ENCODE results near the gene MYORG. TPM values are rescaled to one million over a fixed set of nuclear protein-coding genes. Genes with fewer than 3 reads are reported as not detected.

The MYORG gene
- total RNA-seq, 2 donors from 2014 or later = 7.4 to 12.1 TPM

DNA sequence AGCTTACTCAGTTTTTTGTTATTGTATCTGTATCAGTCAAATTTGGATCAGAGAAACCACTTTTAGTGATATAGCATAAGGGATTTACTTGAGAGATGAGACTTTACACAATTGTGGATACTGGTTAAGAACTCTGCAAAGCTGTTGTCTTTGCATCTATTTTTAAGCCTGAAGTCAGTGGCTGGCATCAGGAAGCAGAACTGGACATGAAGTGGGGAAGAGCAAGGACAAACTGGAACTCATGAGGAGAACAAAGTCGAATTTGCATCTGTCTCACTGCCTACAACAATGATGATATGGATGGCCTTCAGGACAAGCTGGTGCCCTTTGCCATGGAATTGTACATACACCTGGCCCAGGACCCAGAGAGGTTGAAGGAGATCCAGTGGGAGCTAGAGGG, 15.8 kb upstream of the MYORG start:
- DNase-seq (ENCODE audit: low spot score) = no peak
- TF ChIP-seq, protein P1, sequence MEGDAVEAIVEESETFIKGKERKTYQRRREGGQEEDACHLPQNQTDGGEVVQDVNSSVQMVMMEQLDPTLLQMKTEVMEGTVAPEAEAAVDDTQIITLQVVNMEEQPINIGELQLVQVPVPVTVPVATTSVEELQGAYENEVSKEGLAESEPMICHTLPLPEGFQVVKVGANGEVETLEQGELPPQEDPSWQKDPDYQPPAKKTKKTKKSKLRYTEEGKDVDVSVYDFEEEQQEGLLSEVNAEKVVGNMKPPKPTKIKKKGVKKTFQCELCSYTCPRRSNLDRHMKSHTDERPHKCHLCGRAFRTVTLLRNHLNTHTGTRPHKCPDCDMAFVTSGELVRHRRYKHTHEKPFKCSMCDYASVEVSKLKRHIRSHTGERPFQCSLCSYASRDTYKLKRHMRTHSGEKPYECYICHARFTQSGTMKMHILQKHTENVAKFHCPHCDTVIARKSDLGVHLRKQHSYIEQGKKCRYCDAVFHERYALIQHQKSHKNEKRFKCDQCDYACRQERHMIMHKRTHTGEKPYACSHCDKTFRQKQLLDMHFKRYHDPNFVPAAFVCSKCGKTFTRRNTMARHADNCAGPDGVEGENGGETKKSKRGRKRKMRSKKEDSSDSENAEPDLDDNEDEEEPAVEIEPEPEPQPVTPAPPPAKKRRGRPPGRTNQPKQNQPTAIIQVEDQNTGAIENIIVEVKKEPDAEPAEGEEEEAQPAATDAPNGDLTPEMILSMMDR (IDR thresholded peaks at IDR 0.05) = no peak
- Histone ChIP-seq H3K4me3 (no peak overlapping the region), H3K27me3 (replicated peaks; ENCODE audit: insufficient read depth) (no peaks in the 10 kb centered on the region), H3K36me3 (no peaks in the 10 kb centered on the region), H3K9me3 (no peaks in the 10 kb centered on the region), H3K27ac (no peak overlapping the region), H3K4me1 (ENCODE audit: control insufficient read depth in 1 of 2, low read depth in 2 of 2) (no peaks in the 10 kb centered on the region)
- ATAC-seq (ENCODE audit: insufficient number of reproducible peaks, low FRiP score, low read depth) = no peak

DNA sequence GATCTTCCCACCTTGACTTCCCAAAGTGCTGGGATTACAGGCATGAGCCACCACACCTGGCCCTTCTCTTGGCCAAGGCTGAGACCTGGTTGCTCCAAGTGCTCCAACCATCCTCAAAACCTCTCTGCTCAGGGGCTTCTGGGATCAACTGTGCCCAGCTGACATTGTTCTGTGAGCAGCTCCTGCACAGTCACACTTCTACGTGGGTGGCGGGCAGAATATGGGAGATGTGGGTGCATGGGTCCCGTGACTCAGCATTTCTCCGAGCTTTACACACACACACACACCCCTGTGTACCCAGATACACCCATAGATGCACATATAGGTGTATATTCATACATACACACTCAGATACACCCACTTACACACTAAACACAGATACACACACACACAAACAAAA, 10.5 kb upstream of the MYORG start:
- no peak for DNase-seq (ENCODE audit: low spot score)
- Histone ChIP-seq H3K27me3 (replicated peaks; ENCODE audit: insufficient read depth) (no peaks in the 10 kb centered on the region), H3K4me3 (no peak overlapping the region), H3K27ac (no peak overlapping the region), H3K4me1 (ENCODE audit: control insufficient read depth in 1 of 2, low read depth in 2 of 2) (no peaks in the 10 kb centered on the region), H3K36me3 (no peaks in the 10 kb centered on the region), H3K9me3 (no peaks in the 10 kb centered on the region)
- no peak for ATAC-seq (ENCODE audit: insufficient number of reproducible peaks, low FRiP score, low read depth)
- TF ChIP-seq, protein P1 (IDR thresholded peaks at IDR 0.05) = no peak

DNA sequence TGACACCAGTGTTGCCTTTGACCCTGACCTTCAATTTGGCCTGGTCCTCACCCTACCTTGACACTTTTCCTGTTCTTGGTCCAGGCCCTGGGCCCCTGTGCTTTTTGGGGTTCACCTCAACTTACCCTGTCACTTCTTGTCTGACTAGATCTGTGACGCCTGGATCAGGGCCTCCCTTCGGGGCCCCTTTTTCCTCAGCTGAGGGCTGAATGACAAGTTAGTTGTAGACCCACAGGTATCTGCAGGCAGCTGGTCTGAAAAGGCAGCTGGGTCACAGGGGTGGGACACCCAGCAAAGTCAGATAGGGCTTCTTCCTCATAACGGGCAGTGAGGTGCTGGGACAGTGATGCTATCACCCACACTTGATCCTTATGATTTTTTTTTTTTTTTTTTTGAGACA, 10.0 kb upstream of the MYORG start:
- Histone ChIP-seq H3K4me1 (ENCODE audit: control insufficient read depth in 1 of 2, low read depth in 2 of 2) (peaks cover 0 to under 1% of the 10 kb centered on the region in 2 donors), H3K4me3 (no peak overlapping the region), H3K27me3 (replicated peaks; ENCODE audit: insufficient read depth) (no peaks in the 10 kb centered on the region), H3K27ac (no peak overlapping the region), H3K9me3 (no peaks in the 10 kb centered on the region), H3K36me3 (no peaks in the 10 kb centered on the region)
- no peak for DNase-seq (ENCODE audit: low spot score)
- TF ChIP-seq, protein P1 (IDR thresholded peaks at IDR 0.05) = no peak
- ATAC-seq (ENCODE audit: insufficient number of reproducible peaks, low FRiP score, low read depth) = no peak

DNA sequence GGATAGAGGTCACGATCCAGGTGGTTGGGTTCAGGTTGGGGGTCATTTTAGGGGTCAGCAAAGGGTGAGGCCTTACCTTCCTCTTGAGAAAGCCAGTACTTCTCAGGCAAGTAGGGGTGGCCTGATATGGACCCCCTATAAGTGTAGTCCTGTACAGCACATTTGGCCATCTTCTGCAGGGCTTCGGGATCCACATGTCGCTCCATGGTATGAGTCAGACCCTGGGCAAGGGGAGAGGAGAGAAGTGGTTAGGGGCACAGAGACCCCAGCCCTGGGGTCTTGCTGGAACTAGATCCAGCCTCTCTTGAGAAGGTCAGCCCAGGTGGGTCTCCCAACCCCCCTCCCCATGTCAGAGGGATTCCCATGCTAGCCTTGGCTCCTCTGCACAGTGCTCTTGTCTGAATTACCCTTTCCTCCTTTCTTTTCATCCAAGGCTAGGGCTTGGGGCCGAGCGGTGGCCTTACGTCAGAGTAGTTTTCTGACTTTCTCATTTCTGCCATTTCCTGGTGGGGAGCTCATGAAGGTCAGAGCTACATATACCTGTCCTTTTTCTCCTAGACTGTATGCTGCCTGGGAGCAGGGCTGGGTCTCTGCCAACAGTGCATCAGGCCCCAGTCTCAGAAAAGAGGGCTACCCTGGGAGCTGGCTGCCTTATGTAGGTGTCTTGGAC, 9.0 kb upstream of the MYORG start:
- Histone ChIP-seq H3K9me3 (no peaks in the 10 kb centered on the region), H3K36me3 (no peaks in the 10 kb centered on the region), H3K27ac (no peak overlapping the region), H3K4me3 (no peak overlapping the region), H3K27me3 (replicated peaks; ENCODE audit: insufficient read depth) (no peaks in the 10 kb centered on the region), H3K4me1 (ENCODE audit: control insufficient read depth in 1 of 2, low read depth in 2 of 2) (peaks cover 0 to 9% of the 10 kb centered on the region in 2 donors)
- ATAC-seq (ENCODE audit: insufficient number of reproducible peaks, low FRiP score, low read depth) (no peak), DNase-seq (ENCODE audit: low spot score) (no peak)
- TF ChIP-seq, protein P1 (IDR thresholded peaks at IDR 0.05) = no peak

DNA sequence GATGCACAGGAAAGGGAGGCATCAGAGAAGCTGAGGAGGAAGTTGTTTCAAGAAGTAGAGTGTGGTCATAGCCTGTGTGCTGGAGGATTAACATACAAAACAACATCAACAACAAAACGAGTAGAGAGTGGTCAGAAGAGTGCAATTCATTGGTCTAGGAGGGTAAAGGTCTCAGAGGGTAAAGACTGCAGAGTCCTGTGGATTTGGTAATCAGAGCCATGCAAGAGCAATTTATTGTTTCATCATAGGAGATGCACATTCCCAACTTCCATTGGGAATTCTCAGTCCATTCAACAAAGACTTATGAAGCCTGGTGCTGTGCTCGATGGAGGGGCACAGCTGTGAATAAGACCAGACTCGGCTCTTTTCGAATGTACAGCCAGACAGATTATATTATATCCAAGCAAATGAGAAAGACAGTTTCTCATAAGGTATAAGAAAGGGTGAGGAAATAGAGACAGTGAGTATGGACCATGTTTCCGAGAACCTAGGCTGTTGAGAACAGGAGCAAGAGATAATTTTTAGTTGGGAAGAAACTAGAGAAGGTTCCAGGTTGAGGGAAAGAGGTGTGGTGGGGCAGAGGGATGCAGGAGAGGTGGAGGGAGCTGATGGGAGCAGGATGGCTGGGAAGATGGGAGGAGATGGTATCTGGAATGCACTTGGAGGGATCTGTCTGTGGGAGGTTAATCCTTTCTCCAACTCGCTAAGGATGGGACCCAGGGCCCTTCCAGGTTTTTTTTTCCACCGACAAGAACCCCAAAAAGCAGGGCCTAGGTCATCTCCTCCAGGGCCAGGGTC, 7.9 kb upstream of the MYORG start:
- no peaks in the 10 kb centered on the region for H3K9me3 ChIP-seq
- no peaks in the 10 kb centered on the region for H3K36me3 ChIP-seq
- DNase-seq (ENCODE audit: low spot score) = no peak
- no peaks in the 10 kb centered on the region for H3K27me3 ChIP-seq (replicated peaks; ENCODE audit: insufficient read depth)
- H3K27ac ChIP-seq = no peak overlapping the region
- H3K4me1 ChIP-seq (ENCODE audit: control insufficient read depth in 1 of 2, low read depth in 2 of 2) = peaks cover 8 to 19% of the 10 kb centered on the region in 2 donors
- TF ChIP-seq, protein P1 (IDR thresholded peaks at IDR 0.05) = no peak
- no peak for ATAC-seq (ENCODE audit: insufficient number of reproducible peaks, low FRiP score, low read depth)
- no peak overlapping the region for H3K4me3 ChIP-seq
